Ishikawa (cell line): ENCODE results near the gene ITGA8.

Experiments
- CEBPB ChIP-seq: IDR thresholded peaks from 2 replicates; pipeline ENCODE4 v1.6.1; 2012
- CREB1 ChIP-seq: IDR thresholded peaks from 2 replicates; pipeline ENCODE4 v1.6.1; 2012; ENCODE audit warnings: low read depth
- EGR1 ChIP-seq: IDR thresholded peaks from 2 replicates; pipeline ENCODE4 v1.6.1; 2012
- EP300 ChIP-seq: IDR thresholded peaks from 2 replicates; pipeline ENCODE4 v1.6.1; 2012; ENCODE audit warnings: borderline replicate concordance
- FOXM1 ChIP-seq: IDR thresholded peaks from 2 replicates; pipeline ENCODE4 v1.6.1; 2012; ENCODE audit warnings: low read depth, borderline replicate concordance
- MAX ChIP-seq: IDR thresholded peaks from 2 replicates; pipeline ENCODE4 v1.6.1; 2012
- NFIC ChIP-seq: IDR thresholded peaks from 2 replicates; pipeline ENCODE4 v1.6.1; 2012
- RAD21 ChIP-seq: IDR thresholded peaks from 2 replicates; pipeline ENCODE4 v1.6.1; 2012; ENCODE audit warnings: low read depth
- REST ChIP-seq: IDR thresholded peaks from 2 replicates; pipeline ENCODE4 v1.6.1; 2012; ENCODE audit warnings: low read depth, mild to moderate bottlenecking
- TAF1 ChIP-seq: IDR thresholded peaks from 2 replicates; pipeline ENCODE4 v1.6.1; 2012; ENCODE audit warnings: low read depth, mild to moderate bottlenecking
- TCF12 ChIP-seq: IDR thresholded peaks from 2 replicates; pipeline ENCODE4 v1.6.1; 2012; ENCODE audit warnings: low read depth
- TEAD4 ChIP-seq: IDR thresholded peaks from 2 replicates; pipeline ENCODE4 v1.6.1; 2012
- USF1 ChIP-seq: IDR thresholded peaks from 2 replicates; pipeline ENCODE4 v1.6.1; 2012
- YY1 ChIP-seq: IDR thresholded peaks from 2 replicates; pipeline ENCODE4 v1.6.1; 2012; ENCODE audit warnings: low read depth
- ZBTB7A ChIP-seq: IDR thresholded peaks from 2 replicates; pipeline ENCODE4 v1.6.1; 2012; ENCODE audit warnings: low read depth

ITGA8 gene

GRCh38 chr10:15591937-15592336, 127.8 kb downstream of the ITGA8 start:
- TF ChIP-seq EP300 (no peak), EGR1 (no peak), USF1 (no peak), ZBTB7A (no peak)

- TF ChIP-seq NFIC, result no peak
- no peak for TF ChIP-seq MAX
- no peak for TF ChIP-seq YY1
- TF ChIP-seq USF1, result no peak
These were observed 128.3 kb downstream of the ITGA8 start for GRCh38 chr10:15591431-15591830.

- TF ChIP-seq TAF1 (no peak), ZBTB7A (no peak), TCF12 (no peak), TEAD4 (no peak), EP300 (no peak), REST (no peak)
These were observed 130.8 kb downstream of the ITGA8 start for GRCh38 chr10:15588635-15589508.

GRCh38 chr10:15588151-15588550, 131.6 kb downstream of the ITGA8 start:
- no peak for TF ChIP-seq EP300
- TF ChIP-seq ZBTB7A, result no peak
- no peak for TF ChIP-seq TEAD4
- no peak for TF ChIP-seq TCF12
- no peak for TF ChIP-seq YY1
- no peak for TF ChIP-seq NFIC
- TF ChIP-seq CREB1, result no peak
- no peak for TF ChIP-seq RAD21
- no peak for TF ChIP-seq CEBPB
- TF ChIP-seq REST, result no peak
- TF ChIP-seq FOXM1, result no peak
- TF ChIP-seq MAX, result no peak
- no peak for TF ChIP-seq EGR1
- no peak for TF ChIP-seq USF1
- TF ChIP-seq TAF1, result no peak

GRCh38 chr10:15587271-15587670, 132.5 kb downstream of the ITGA8 start:
- TF ChIP-seq TCF12, result no peak
- no peak for TF ChIP-seq RAD21

GRCh38 chr10:15585303-15585715, 134.4 kb downstream of the ITGA8 start:
- TF ChIP-seq RAD21 (peak; percentile 61), MAX (no peak)
